Liver (tissue), 9 donors: Measurements from ENCODE around the gene PDE2A. TPM values are rescaled to one million over a fixed set of nuclear protein-coding genes. Genes with fewer than 3 reads are reported as not detected.

Source experiments
- DNase-seq: peaks from one replicate; pipeline ENCODE4 v3.0.0-alpha.2; 2017; ENCODE audit warnings: low spot score
- H3K27ac ChIP-seq, 2 donors: one replicate each; pipeline ENCODE4 v1.7.0; 2013; ENCODE audit warnings: inconsistent platforms in 2 of 2, low read length in 2 of 2, control low read depth in 1 of 2, low read depth in 1 of 2, mild to moderate bottlenecking in 1 of 2
- H3K27me3 ChIP-seq, 4 donors: one replicate each; pipeline versions ENCODE4 v1.6.1 to v1.7.0; 2013; ENCODE audit warnings: low read length in 3 of 4, inconsistent platforms in 1 of 4, mild to moderate bottlenecking in 1 of 4, moderate library complexity in 1 of 4; ENCODE audit not compliant: control insufficient read depth in 4 of 4, insufficient read depth in 4 of 4
- H3K36me3 ChIP-seq, 4 donors: one replicate each; pipeline versions ENCODE4 v1.6.1 to v1.7.0; 2013; ENCODE audit warnings: low read length in 3 of 4, mild to moderate bottlenecking in 3 of 4, low read depth in 1 of 4, moderate library complexity in 1 of 4; ENCODE audit not compliant: control insufficient read depth in 4 of 4, insufficient read depth in 3 of 4
- H3K4me1 ChIP-seq, 4 donors: one replicate each; pipeline versions ENCODE4 v1.6.1 to v1.7.0; 2013; ENCODE audit warnings: low read length in 3 of 4, mild to moderate bottlenecking in 3 of 4, moderate library complexity in 1 of 4; ENCODE audit not compliant: control insufficient read depth in 4 of 4, insufficient read depth in 4 of 4
- H3K4me3 ChIP-seq, 3 donors: one replicate each; pipeline versions ENCODE4 v1.6.1 to v1.7.0; 2013; ENCODE audit warnings: low read length in 3 of 3, control low read depth in 1 of 3, low read depth in 1 of 3, mild to moderate bottlenecking in 1 of 3
- H3K9ac ChIP-seq, 2 donors: one replicate each; pipeline ENCODE4 v1.7.0; 2013; ENCODE audit warnings: low read length in 2 of 2, mild to moderate bottlenecking in 2 of 2, moderate library complexity in 2 of 2, control low read depth in 1 of 2, low read depth in 1 of 2
- H3K9me3 ChIP-seq, 4 donors: one replicate each; pipeline versions ENCODE4 v1.6.1 to v1.7.0; 2013; ENCODE audit warnings: low read length in 3 of 4; ENCODE audit not compliant: control insufficient read depth in 4 of 4
- ATF3 ChIP-seq: IDR thresholded peaks from 2 replicates; pipeline ENCODE4 v1.6.1; 2016; ENCODE audit warnings: antibody characterized with exemption
- CTCF ChIP-seq: fragments of 150-350 bp; IDR thresholded peaks from 2 replicates; pipeline ENCODE4 v1.5.1; 2017; ENCODE audit warnings: improper control_type of control experiment, low read depth, low read length; ENCODE audit not compliant: missing input control
- EGR1 ChIP-seq, 2 donors: IDR thresholded peaks; 2 replicates each; pipeline ENCODE4 v1.6.1; 2016 to 2018; ENCODE audit warnings: antibody characterized with exemption in 2 of 2, low read depth in 2 of 2
- FOXA1 ChIP-seq: IDR thresholded peaks from 2 replicates; pipeline ENCODE4 v1.6.1; 2016; ENCODE audit warnings: antibody characterized with exemption
- FOXA2 ChIP-seq: IDR thresholded peaks from 2 replicates; pipeline ENCODE4 v1.6.1; 2016; ENCODE audit warnings: antibody characterized with exemption
- GABPA ChIP-seq, 2 donors: IDR thresholded peaks in 1 of 2; conservative IDR thresholded peaks in 1 of 2; 2 replicates each; pipeline ENCODE4 v1.6.1; 2016; ENCODE audit warnings: antibody characterized with exemption in 2 of 2, mild to moderate bottlenecking in 1 of 2, moderate library complexity in 1 of 2
- HNF4A ChIP-seq, 2 donors: conservative IDR thresholded peaks; 2 replicates each; pipeline ENCODE4 v1.6.1; 2016; ENCODE audit warnings: antibody characterized with exemption in 2 of 2, mild to moderate bottlenecking in 2 of 2
- HNF4G ChIP-seq: IDR thresholded peaks from 2 replicates; pipeline ENCODE4 v1.6.1; 2016; ENCODE audit warnings: antibody characterized with exemption
- JUND ChIP-seq, 2 donors: IDR thresholded peaks; 2 replicates each; pipeline ENCODE4 v1.6.1; 2016; ENCODE audit warnings: antibody characterized with exemption in 2 of 2
- MAX ChIP-seq: IDR thresholded peaks from 2 replicates; pipeline ENCODE4 v1.6.1; 2016; ENCODE audit warnings: antibody characterized with exemption
- NR2F2 ChIP-seq: IDR thresholded peaks from 2 replicates; pipeline ENCODE4 v1.6.1; 2016; ENCODE audit warnings: antibody characterized with exemption
- RAD21 ChIP-seq, 2 donors: IDR thresholded peaks; 2 replicates each; pipeline ENCODE4 v1.6.1; 2016; ENCODE audit warnings: antibody characterized with exemption in 2 of 2, mild to moderate bottlenecking in 2 of 2
- REST ChIP-seq: IDR thresholded peaks from 2 replicates; pipeline ENCODE4 v1.6.1; 2016; ENCODE audit warnings: antibody characterized with exemption, mild to moderate bottlenecking
- RXRA ChIP-seq, 2 donors: IDR thresholded peaks; 2 replicates each; pipeline ENCODE4 v1.6.1; 2017 to 2018; ENCODE audit warnings: antibody characterized with exemption in 2 of 2, mild to moderate bottlenecking in 1 of 2
- SP1 ChIP-seq: IDR thresholded peaks from 2 replicates; pipeline ENCODE4 v1.6.1; 2018; ENCODE audit warnings: antibody characterized with exemption, mild to moderate bottlenecking
- TAF1 ChIP-seq: conservative IDR thresholded peaks from 2 replicates; pipeline ENCODE4 v1.6.1; 2016; ENCODE audit warnings: antibody characterized with exemption, mild to moderate bottlenecking
- YY1 ChIP-seq: IDR thresholded peaks from 2 replicates; pipeline ENCODE4 v1.6.1; 2016; ENCODE audit warnings: antibody characterized with exemption, mild to moderate bottlenecking
- ZBTB33 ChIP-seq: IDR thresholded peaks from 2 replicates; pipeline ENCODE4 v1.6.1; 2016; ENCODE audit warnings: antibody characterized with exemption
- WGBS: extraction: QIAGEN DNeasy Blood & Tissue Kit; methylation state at CpG from one replicate; pipeline ENCODE4 v1.1.7; 2013; 5-methylcytosine and 5-hydroxymethylcytosine counted together
- polyA plus RNA-seq, 2 donors: library from polyadenylated mRNA; stranded (reverse) in 1 of 2; unstranded in 1 of 2; fragments of 200-250 nt in 1 of 2; fragments of >200 nt in 1 of 2; fragmentation: Nextera tagmentation in 1 of 2; extraction: Ambion mirVana in 1 of 2; gene quantifications; one replicate each; pipeline versions ENCODE4 v1.2.1 to v1.2.3, GENCODE V29; 2013 to 2015
- total RNA-seq, 2 donors: library from RNA; depleted of rRNA; stranded (reverse); fragments of >200 nt; gene quantifications; one replicate each; pipeline ENCODE4 v1.2.3, GENCODE V29; 2014
- donor health status: healthy.
- donor health status: healthy.
- donor health status: healthy.
- donor health status: healthy.
- donor health status: healthy.

Gene PDE2A
- total and polyA plus RNA-seq, 4 donors = 4.3 to 32.8 (median 12.9) TPM

- WGBS = 97% methylated on average over 10 of the region's 10 CpGs
- Histone ChIP-seq H3K4me1 (no peaks in the 10 kb centered on the region), H3K9ac (no peak overlapping the region), H3K4me3 (no peak overlapping the region), H3K27ac (no peak overlapping the region), H3K9me3 (no peaks in the 10 kb centered on the region), H3K27me3 (no peaks in the 10 kb centered on the region), H3K36me3 (peaks cover 20 to 88% (median 55%) of the 10 kb centered on the region in 4 donors)
- no peak for DNase-seq
- TF ChIP-seq HNF4A (conservative IDR thresholded peaks at IDR 0.05) = no peak
- TF ChIP-seq CTCF = no peak
Measured at GRCh38 chr11:72701466-72701865, 27.2 kb upstream of the PDE2A start.

GRCh38 chr11:72700146-72700545, 25.9 kb upstream of the PDE2A start:
- H3K4me3 ChIP-seq = no peak overlapping the region
- no peaks in the 10 kb centered on the region for H3K9me3 ChIP-seq
- H3K27ac ChIP-seq = no peak overlapping the region
- DNase-seq = no peak
- TF ChIP-seq YY1 = no peak
- no peak for TF ChIP-seq HNF4A (conservative IDR thresholded peaks at IDR 0.05)
- 91% methylated on average over 3 of the region's 3 CpGs for WGBS
- H3K9ac ChIP-seq = no peak overlapping the region
- no peaks in the 10 kb centered on the region for H3K4me1 ChIP-seq
- peaks cover 24 to 88% (median 55%) of the 10 kb centered on the region in 4 donors for H3K36me3 ChIP-seq
- H3K27me3 ChIP-seq = no peaks in the 10 kb centered on the region

GRCh38 chr11:72697814-72698213, 23.6 kb upstream of the PDE2A start:
- no peak for TF ChIP-seq TAF1
- TF ChIP-seq RAD21 (IDR thresholded peaks at IDR 0.05) = no peak
- no peak for TF ChIP-seq SP1
- no peak for TF ChIP-seq ZBTB33
- TF ChIP-seq JUND (IDR thresholded peaks at IDR 0.05) = no peak
- TF ChIP-seq FOXA1 = no peak
- TF ChIP-seq RXRA (IDR thresholded peaks at IDR 0.05) = no peak
- TF ChIP-seq YY1 = no peak
- TF ChIP-seq REST = no peak
- TF ChIP-seq FOXA2 = no peak
- no peak for TF ChIP-seq EGR1 (IDR thresholded peaks at IDR 0.05; ENCODE audit: low read depth in 2 of 2)
- no peak for TF ChIP-seq NR2F2
- no peak for TF ChIP-seq HNF4G
- no peak for TF ChIP-seq ATF3
- no peak for TF ChIP-seq MAX
- no peak for TF ChIP-seq GABPA (IDR thresholded peaks at IDR 0.05 in 1 of 2, conservative IDR thresholded peaks at IDR 0.05 in 1 of 2)
- no peak for TF ChIP-seq HNF4A (conservative IDR thresholded peaks at IDR 0.05)
- TF ChIP-seq CTCF = no peak
- no peak overlapping the region for H3K4me3 ChIP-seq
- no peaks in the 10 kb centered on the region for H3K4me1 ChIP-seq
- H3K9me3 ChIP-seq = no peaks in the 10 kb centered on the region
- DNase-seq = no peak
- H3K27me3 ChIP-seq = no peaks in the 10 kb centered on the region
- no peak overlapping the region for H3K27ac ChIP-seq
- H3K9ac ChIP-seq = no peak overlapping the region
- WGBS = 95% methylated on average over 16 of the region's 16 CpGs
- H3K36me3 ChIP-seq = peaks cover 34 to 95% (median 58%) of the 10 kb centered on the region in 4 donors
